GM12878 (cell line): Measurements from ENCODE around the gene HVCN1. TPM values are rescaled to one million over a fixed set of nuclear protein-coding genes. Genes with fewer than 3 reads are reported as not detected.

ENCODE experiments used
- ATAC-seq: fragments of 200-7000 bp; cut with Tn5 transposase; 3 replicates; pipeline ENCODE4 v1.9.1; 2020; ENCODE audit warnings: mild to moderate bottlenecking, moderate library complexity
- BruUV-seq: library from RNA; stranded (reverse); fragments of 400-500 nt; replicated peaks from 2 replicates; lab custom pipeline; 2021; lab: Mats Ljungman, UMichigan
- CTCF ChIA-PET: fragments of 300-600 bp; sonication (Branson Sonifier 250); formaldehyde crosslinking; extraction: SDS; loops from one replicate; lab custom pipeline; 2021; ENCODE audit warnings: inconsistent platforms; lab: Yijun Ruan, JAX
- POLR2A ChIA-PET: fragments of 350-600 bp; formaldehyde crosslinking; extraction: SDS; loops from one replicate; lab custom pipeline; 2021; ENCODE audit warnings: inconsistent platforms; lab: Charles Lee
- RAD21 ChIA-PET: fragments of 300-600 bp; sonication (Branson Sonifier 250); formaldehyde crosslinking; loops from one replicate; lab custom pipeline; 2023; ENCODE audit warnings: antibody characterized with exemption; ENCODE audit not compliant: unreplicated experiment; lab: Charles Lee
- SMC1A ChIA-PET: fragments of 300-600 bp; sonication (Branson Sonifier 250); formaldehyde crosslinking; loops from one replicate; lab custom pipeline; 2023; ENCODE audit not compliant: unreplicated experiment, uncharacterized antibody; lab: Charles Lee
- DNase-seq: peaks from one replicate; pipeline ENCODE4 v3.0.0-alpha.2; 2011; ENCODE audit warnings: low read depth, low spot score
- FAIRE-seq: peaks from 3 replicates; lab custom pipeline; 2011; peaks lifted over from hg19 to GRCh38; lab: Jason Lieb, UNC
- H2AFZ ChIP-seq: 2 replicates; pipeline ENCODE4 v1.6.0; 2011; ENCODE audit warnings: low read depth, low read length, control low read depth; ENCODE audit not compliant: control insufficient read depth
- H3K27ac ChIP-seq: 2 replicates; pipeline ENCODE4 v1.5.1; 2011; ENCODE audit warnings: control low read depth; ENCODE audit not compliant: control insufficient read depth, insufficient read depth
- H3K27me3 ChIP-seq, 2 experiments: replicated peaks in 1 of 2; 2 replicates each; pipeline versions ENCODE4 v1.6.0 to v1.6.1; 2011; ENCODE audit warnings: low read length in 1 of 2; ENCODE audit not compliant: control insufficient read depth in 2 of 2, insufficient read depth in 2 of 2
- H3K36me3 ChIP-seq, 2 experiments: 2 replicates each; pipeline ENCODE4 v1.5.1; 2011; ENCODE audit warnings: low read length in 1 of 2; ENCODE audit not compliant: control insufficient read depth in 2 of 2, insufficient read depth in 2 of 2
- H3K4me1 ChIP-seq: 2 replicates; pipeline ENCODE4 v1.6.1; 2011; ENCODE audit warnings: mild to moderate bottlenecking, low read length, moderate library complexity, mixed read lengths; ENCODE audit not compliant: control insufficient read depth, insufficient read depth
- H3K4me2 ChIP-seq: 2 replicates; pipeline ENCODE4 v1.6.0; 2011; ENCODE audit warnings: control low read depth; ENCODE audit not compliant: control insufficient read depth, insufficient read depth
- H3K4me3 ChIP-seq: fragments of 200-600 bp; sonication (generic); 2 replicates; pipeline ENCODE4 v1.5.1; 2016
- H3K79me2 ChIP-seq: 2 replicates; pipeline ENCODE4 v1.6.0; 2011; ENCODE audit warnings: low read length; ENCODE audit not compliant: control insufficient read depth, insufficient read depth
- H3K9ac ChIP-seq: 2 replicates; pipeline ENCODE4 v1.8.0; 2011; ENCODE audit warnings: low read length, control low read depth, mixed read lengths; ENCODE audit not compliant: control insufficient read depth, insufficient read depth
- H3K9me3 ChIP-seq: replicated peaks from 3 replicates; pipeline ENCODE4 v1.5.1; 2011; ENCODE audit warnings: mild to moderate bottlenecking, low read length; ENCODE audit not compliant: control insufficient read depth, insufficient read depth
- H4K20me1 ChIP-seq: 2 replicates; pipeline ENCODE4 v1.6.0; 2011; ENCODE audit not compliant: control insufficient read depth, insufficient read depth
- ATF7 ChIP-seq: fragments of 450-650 bp; IDR thresholded peaks from 2 replicates; pipeline ENCODE4 v1.6.1; 2016; ENCODE audit warnings: low read depth, mild to moderate bottlenecking
- BRCA1 ChIP-seq: IDR thresholded peaks from 2 replicates; pipeline ENCODE4 v1.6.1; 2011; ENCODE audit warnings: low read depth, low read length, improper control_type of control experiment
- CHD2 ChIP-seq: IDR thresholded peaks from 2 replicates; pipeline ENCODE4 v1.6.1; 2011; ENCODE audit warnings: low read depth, low read length, improper control_type of control experiment, borderline replicate concordance
- EP300 ChIP-seq, 2 experiments: fragments of 150-350 bp in 1 of 2; IDR thresholded peaks; 2 replicates each; pipeline ENCODE4 v1.6.1; 2011 to 2012; ENCODE audit warnings: low read depth in 2 of 2, low read length in 2 of 2, borderline replicate concordance in 1 of 2, improper control_type of control experiment in 1 of 2, inconsistent platforms in 1 of 2; ENCODE audit not compliant: control insufficient read depth in 1 of 2
- FOS ChIP-seq: IDR thresholded peaks from 3 replicates; pipeline ENCODE4 v1.6.1; 2011; ENCODE audit warnings: borderline replicate concordance; ENCODE audit not compliant: insufficient read length; ENCODE audit errors: extremely low read depth
- KDM1A ChIP-seq: fragments of 200-600 bp; sonication (generic); IDR thresholded peaks from 2 replicates; pipeline ENCODE4 v1.6.1; 2016; ENCODE audit warnings: borderline replicate concordance
- MXI1 ChIP-seq: fragments of 150-350 bp; IDR thresholded peaks from 2 replicates; pipeline ENCODE4 v1.6.1; 2011; ENCODE audit warnings: low read depth, mild to moderate bottlenecking, inconsistent platforms, low read length, improper control_type of control experiment
- NFYB ChIP-seq: IDR thresholded peaks from 2 replicates; pipeline ENCODE4 v1.6.1; 2011; ENCODE audit warnings: low read depth, mild to moderate bottlenecking, low read length, improper control_type of control experiment, moderate library complexity; ENCODE audit not compliant: insufficient read depth
- RCOR1 ChIP-seq: conservative IDR thresholded peaks from 2 replicates; pipeline ENCODE4 v1.6.1; 2012; ENCODE audit warnings: low read depth, low read length, improper control_type of control experiment
- SPI1 ChIP-seq: IDR thresholded peaks from 2 replicates; pipeline ENCODE4 v1.6.1; 2011; ENCODE audit warnings: low read depth, mild to moderate bottlenecking, low read length, moderate library complexity, borderline replicate concordance; ENCODE audit not compliant: insufficient read depth
- WGBS: methylation state at CpG from one replicate; pipeline ENCODE4 v1.1.6; 2016; ENCODE audit warnings: low lambda C conversion rate; ENCODE audit not compliant: insufficient replicate concordance, insufficient coverage; ENCODE audit errors: missing lambda C conversion rate; 5-methylcytosine and 5-hydroxymethylcytosine counted together
- in situ Hi-C: fragments of 300-500 bp; cut with MboI; formaldehyde crosslinking; loops from 9 replicates; pipeline ENCODE4 v1.14.3; 2018; ENCODE audit warnings: mixed read lengths
- intact Hi-C: fragments of 100-400 bp; cut with micrococcal nuclease; formaldehyde crosslinking; loops from one replicate; pipeline ENCODE4 v1.14.2; 2022; ENCODE audit not compliant: unreplicated experiment
- polyA plus RNA-seq, 11 experiments: library from polyadenylated mRNA; depleted of rRNA in 4 of 11; unstranded in 6 of 11; stranded (reverse) in 5 of 11; fragments of >200 nt; fragmentation: Nextera tagmentation in 4 of 11; fragmentation: Illumina TruSeq in 1 of 11; extraction: Ambion mirVana in 4 of 11; extraction: Trizol in 1 of 11; gene quantifications; 1 replicate in 1 of 11; 2 replicates in 10 of 11; pipeline versions ENCODE4 v1.2.1 to v1.2.3, GENCODE V29; 2011 to 2016; ENCODE audit warnings: inconsistent platforms in 2 of 11, missing spikeins in 2 of 11, low read depth in 1 of 11
- total RNA-seq, 4 experiments: library from RNA; depleted of rRNA in 3 of 4; stranded (reverse); fragments of >200 nt in 3 of 4; fragmentation: Illumina TruSeq in 1 of 4; extraction: Trizol in 1 of 4; gene quantifications; 2 replicates each; pipeline versions ENCODE4 v1.2.1 to v1.2.3, GENCODE V29; 2013 to 2021
- TF ChIP-seq, protein P1 (sequence below): fragments of 450-650 bp; IDR thresholded peaks from 2 replicates; pipeline ENCODE4 v1.6.1; 2014; ENCODE audit warnings: mild to moderate bottlenecking
- TF ChIP-seq, protein P2 (sequence below): fragments of 450-650 bp; IDR thresholded peaks from 2 replicates; pipeline ENCODE4 v1.6.1; 2017; ENCODE audit warnings: borderline replicate concordance
- TF ChIP-seq, protein P3 (sequence below): fragments of 450-650 bp; formaldehyde crosslinking; IDR thresholded peaks from 2 replicates; pipeline ENCODE4 v1.4.0; 2020; ENCODE audit warnings: mild to moderate bottlenecking, moderate library complexity
- TF ChIP-seq, protein P4 (sequence below): fragments of 450-650 bp; IDR thresholded peaks from 2 replicates; pipeline ENCODE4 v1.6.1; 2018; ENCODE audit warnings: borderline replicate concordance, mild to moderate bottlenecking; ENCODE audit not compliant: partially characterized antibody

HVCN1 gene
- total and polyA plus RNA-seq, 10 of the 15 experiments (the other 5 are each of a cell fraction or from before 2014, with no cell fraction given) = 27.8 to 181 (median 103) TPM

DNA sequence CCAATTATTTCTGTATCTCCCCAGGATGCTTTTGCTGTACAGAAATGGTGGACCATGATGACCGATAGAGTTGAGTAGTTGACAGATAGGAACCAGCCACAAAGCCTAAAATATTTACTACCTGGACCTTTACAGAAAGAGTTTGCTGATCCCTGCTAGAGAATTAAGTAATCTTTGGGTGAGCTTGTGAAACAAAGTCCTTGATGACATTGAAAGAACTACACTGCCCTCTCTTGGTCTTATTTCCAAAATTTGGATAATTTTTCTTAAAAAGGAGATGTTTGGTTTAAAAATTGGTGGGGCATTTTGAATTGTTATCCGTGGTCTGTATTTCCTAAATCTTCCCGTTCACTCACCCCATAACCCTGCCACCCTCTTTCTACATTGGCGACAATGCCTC, 88.7 kb downstream of the HVCN1 start:
- H3K79me2 ChIP-seq = no peaks in the 10 kb centered on the region
- CTCF ChIA-PET = interaction anchor here (0.6 to 17.0 kb wide), 35 partner anchors 9 to 551 kb away, joined by 3 to 462 read pairs (median 13); partner anchors contain the start of genes ARPC3, FAM216A, GPN3 and RAD9B
- no peak overlapping the region for H3K27ac ChIP-seq
- POLR2A ChIA-PET = interaction anchor here (0.6 to 3.9 kb wide), 6 partner anchors 19 to 150 kb away, joined by 4 to 31 read pairs (median 4); partner anchors contain the start of genes ARPC3, FAM216A and GPN3
- SMC1A ChIA-PET = interaction anchor here (0.6 to 19.2 kb wide), 44 partner anchors 8 to 501 kb away, joined by 3 to 492 read pairs (median 5); partner anchors contain the start of genes ARPC3, FAM216A, GPN3 and RAD9B
- peaks cover 13% of the 10 kb centered on the region for H3K4me1 ChIP-seq
- H2AFZ ChIP-seq = no peak overlapping the region
- in situ Hi-C loops = loop anchor here (5.0 kb wide), 2 partner anchors 88 to 133 kb away; partner anchors contain the start of genes FAM216A and GPN3
- H3K4me3 ChIP-seq = no peak overlapping the region
- H3K36me3 ChIP-seq = no peaks in the 10 kb centered on the region
- FAIRE-seq (peak; percentile 89), DNase-seq (no peak), ATAC-seq (peak; percentile 61)
- H3K4me2 ChIP-seq = no peak overlapping the region
- no peaks in the 10 kb centered on the region for H3K27me3 ChIP-seq
- H3K9me3 ChIP-seq = no peaks in the 10 kb centered on the region
- intact Hi-C loops = loop anchor here (1.0 to 5.0 kb wide), 6 partner anchors 48 to 499 kb away; partner anchors contain the start of genes FAM216A and GPN3
- H4K20me1 ChIP-seq = no peaks in the 10 kb centered on the region
- RAD21 ChIA-PET = interaction anchor here (0.6 to 7.7 kb wide), 41 partner anchors 9 to 226 kb away, joined by 3 to 180 read pairs (median 9); partner anchors contain the start of genes ARPC3, FAM216A, GPN3 and HVCN1
- WGBS = 1% methylated on average over 4 of the region's 4 CpGs
- no TSS peak for BruUV-seq
- H3K9ac ChIP-seq = no peak overlapping the region
- TF ChIP-seq KDM1A = no peak
- TF ChIP-seq CHD2 = no peak
- TF ChIP-seq, protein P1, sequence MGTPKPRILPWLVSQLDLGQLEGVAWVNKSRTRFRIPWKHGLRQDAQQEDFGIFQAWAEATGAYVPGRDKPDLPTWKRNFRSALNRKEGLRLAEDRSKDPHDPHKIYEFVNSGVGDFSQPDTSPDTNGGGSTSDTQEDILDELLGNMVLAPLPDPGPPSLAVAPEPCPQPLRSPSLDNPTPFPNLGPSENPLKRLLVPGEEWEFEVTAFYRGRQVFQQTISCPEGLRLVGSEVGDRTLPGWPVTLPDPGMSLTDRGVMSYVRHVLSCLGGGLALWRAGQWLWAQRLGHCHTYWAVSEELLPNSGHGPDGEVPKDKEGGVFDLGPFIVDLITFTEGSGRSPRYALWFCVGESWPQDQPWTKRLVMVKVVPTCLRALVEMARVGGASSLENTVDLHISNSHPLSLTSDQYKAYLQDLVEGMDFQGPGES = no peak
- TF ChIP-seq, protein P2, sequence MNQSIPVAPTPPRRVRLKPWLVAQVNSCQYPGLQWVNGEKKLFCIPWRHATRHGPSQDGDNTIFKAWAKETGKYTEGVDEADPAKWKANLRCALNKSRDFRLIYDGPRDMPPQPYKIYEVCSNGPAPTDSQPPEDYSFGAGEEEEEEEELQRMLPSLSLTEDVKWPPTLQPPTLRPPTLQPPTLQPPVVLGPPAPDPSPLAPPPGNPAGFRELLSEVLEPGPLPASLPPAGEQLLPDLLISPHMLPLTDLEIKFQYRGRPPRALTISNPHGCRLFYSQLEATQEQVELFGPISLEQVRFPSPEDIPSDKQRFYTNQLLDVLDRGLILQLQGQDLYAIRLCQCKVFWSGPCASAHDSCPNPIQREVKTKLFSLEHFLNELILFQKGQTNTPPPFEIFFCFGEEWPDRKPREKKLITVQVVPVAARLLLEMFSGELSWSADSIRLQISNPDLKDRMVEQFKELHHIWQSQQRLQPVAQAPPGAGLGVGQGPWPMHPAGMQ = no peak
- no peak for TF ChIP-seq RCOR1
- TF ChIP-seq BRCA1 = no peak
- no peak for TF ChIP-seq EP300 (IDR thresholded peaks at IDR 0.05; ENCODE audit: borderline replicate concordance in 1 of 2, control insufficient read depth in 1 of 2, low read depth in 2 of 2, low read length in 2 of 2)
- no peak for TF ChIP-seq MXI1
- no peak for TF ChIP-seq SPI1
- no peak for TF ChIP-seq NFYB
- TF ChIP-seq ATF7 = peak; percentile 50
- TF ChIP-seq, protein P3, sequence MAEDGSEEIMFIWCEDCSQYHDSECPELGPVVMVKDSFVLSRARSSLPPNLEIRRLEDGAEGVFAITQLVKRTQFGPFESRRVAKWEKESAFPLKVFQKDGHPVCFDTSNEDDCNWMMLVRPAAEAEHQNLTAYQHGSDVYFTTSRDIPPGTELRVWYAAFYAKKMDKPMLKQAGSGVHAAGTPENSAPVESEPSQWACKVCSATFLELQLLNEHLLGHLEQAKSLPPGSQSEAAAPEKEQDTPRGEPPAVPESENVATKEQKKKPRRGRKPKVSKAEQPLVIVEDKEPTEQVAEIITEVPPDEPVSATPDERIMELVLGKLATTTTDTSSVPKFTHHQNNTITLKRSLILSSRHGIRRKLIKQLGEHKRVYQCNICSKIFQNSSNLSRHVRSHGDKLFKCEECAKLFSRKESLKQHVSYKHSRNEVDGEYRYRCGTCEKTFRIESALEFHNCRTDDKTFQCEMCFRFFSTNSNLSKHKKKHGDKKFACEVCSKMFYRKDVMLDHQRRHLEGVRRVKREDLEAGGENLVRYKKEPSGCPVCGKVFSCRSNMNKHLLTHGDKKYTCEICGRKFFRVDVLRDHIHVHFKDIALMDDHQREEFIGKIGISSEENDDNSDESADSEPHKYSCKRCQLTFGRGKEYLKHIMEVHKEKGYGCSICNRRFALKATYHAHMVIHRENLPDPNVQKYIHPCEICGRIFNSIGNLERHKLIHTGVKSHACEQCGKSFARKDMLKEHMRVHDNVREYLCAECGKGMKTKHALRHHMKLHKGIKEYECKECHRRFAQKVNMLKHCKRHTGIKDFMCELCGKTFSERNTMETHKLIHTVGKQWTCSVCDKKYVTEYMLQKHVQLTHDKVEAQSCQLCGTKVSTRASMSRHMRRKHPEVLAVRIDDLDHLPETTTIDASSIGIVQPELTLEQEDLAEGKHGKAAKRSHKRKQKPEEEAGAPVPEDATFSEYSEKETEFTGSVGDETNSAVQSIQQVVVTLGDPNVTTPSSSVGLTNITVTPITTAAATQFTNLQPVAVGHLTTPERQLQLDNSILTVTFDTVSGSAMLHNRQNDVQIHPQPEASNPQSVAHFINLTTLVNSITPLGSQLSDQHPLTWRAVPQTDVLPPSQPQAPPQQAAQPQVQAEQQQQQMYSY (CRISPR knock-in tag) = no peak
- TF ChIP-seq, protein P4, sequence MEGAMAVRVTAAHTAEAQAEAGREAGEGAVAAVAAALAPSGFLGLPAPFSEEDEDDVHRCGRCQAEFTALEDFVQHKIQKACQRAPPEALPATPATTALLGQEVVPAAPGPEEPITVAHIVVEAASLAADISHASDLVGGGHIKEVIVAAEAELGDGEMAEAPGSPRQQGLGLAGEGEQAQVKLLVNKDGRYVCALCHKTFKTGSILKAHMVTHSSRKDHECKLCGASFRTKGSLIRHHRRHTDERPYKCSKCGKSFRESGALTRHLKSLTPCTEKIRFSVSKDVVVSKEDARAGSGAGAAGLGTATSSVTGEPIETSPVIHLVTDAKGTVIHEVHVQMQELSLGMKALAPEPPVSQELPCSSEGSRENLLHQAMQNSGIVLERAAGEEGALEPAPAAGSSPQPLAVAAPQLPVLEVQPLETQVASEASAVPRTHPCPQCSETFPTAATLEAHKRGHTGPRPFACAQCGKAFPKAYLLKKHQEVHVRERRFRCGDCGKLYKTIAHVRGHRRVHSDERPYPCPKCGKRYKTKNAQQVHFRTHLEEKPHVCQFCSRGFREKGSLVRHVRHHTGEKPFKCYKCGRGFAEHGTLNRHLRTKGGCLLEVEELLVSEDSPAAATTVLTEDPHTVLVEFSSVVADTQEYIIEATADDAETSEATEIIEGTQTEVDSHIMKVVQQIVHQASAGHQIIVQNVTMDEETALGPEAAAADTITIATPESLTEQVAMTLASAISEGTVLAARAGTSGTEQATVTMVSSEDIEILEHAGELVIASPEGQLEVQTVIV = no peak
- TF ChIP-seq FOS = no peak
